Measurements from ENCODE around the gene NECTIN4. TPM values are rescaled to one million over a fixed set of nuclear protein-coding genes. Genes with fewer than 3 reads are reported as not detected.

Gene NECTIN4
- total RNA-seq, result not detected
- under 1 TPM in 2 of 3 donors, not detected in 1; 0.01 to 0.03 TPM for polyA plus RNA-seq
- long read RNA-seq, donor 1, result 0 reads
- long read RNA-seq, donor 2, result 0 reads

DNA sequence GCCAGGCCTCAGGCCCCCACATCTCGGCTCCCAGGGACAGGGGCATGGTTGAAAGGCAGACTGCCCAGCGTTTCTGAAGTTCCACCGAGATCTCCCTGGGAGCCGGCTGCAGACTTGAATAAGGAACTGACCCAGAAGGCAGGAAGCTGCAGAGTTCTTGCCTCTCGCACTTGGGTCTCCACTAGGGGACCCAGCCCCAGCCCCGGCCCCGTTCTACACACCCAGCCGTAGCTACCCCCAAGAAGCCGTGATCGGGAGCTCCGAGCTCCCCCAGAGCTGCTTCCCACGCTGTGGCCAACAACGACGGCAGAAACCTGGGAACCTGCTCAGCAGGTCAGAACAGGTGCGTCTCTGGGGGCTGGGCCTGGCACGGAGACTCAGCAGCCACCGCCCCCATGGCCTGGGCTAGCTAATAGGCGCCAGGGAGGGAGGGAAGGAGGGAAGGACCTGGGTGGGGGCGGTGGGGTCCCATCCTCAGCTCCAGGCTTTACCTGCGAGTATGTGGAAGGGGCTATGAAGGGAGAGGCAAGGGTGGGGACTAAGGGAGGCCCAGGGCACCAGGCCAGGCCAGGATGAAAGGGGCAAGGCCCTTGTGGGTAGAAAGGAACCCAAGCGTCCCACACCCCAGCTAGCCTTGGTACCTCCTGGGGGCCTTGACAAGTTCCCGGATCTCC is at the start of gene NECTIN4:
NECTIN4 (minus strand) TSS at position 308 of the 674 bp plus-strand sequence; CDS start at position 46, 262 bp downstream.
- WGBS, 3 donors, result 66 to 69% (median 69%) methylated on average over 20 to 22 of the region's 22 CpGs
- DNase-seq, result peak in 1 of 2 donors; percentile 44

GRCh38 chr1:161138431-161138830 is 49.1 kb upstream of the NECTIN4 start:
- intact Hi-C loops (cut with DNase I), result loop anchor here in 1 of 2 donors (5.0 kb wide), 2 partner anchors 66 to 141 kb away; no protein-coding TSS in a partner anchor
- no peaks in the 10 kb centered on the region for H3K9me3 ChIP-seq
- peaks cover 23% of the 10 kb centered on the region for H3K4me1 ChIP-seq
- no peak overlapping the region for H3K27ac ChIP-seq
- H3K36me3 ChIP-seq (ENCODE audit: insufficient read depth in 1 of 2, low read depth in 1 of 2), result no peaks in the 10 kb centered on the region
- no peak for TF ChIP-seq CTCF (IDR thresholded peaks at IDR 0.05)
- no peak for DNase-seq
- H3K4me3 ChIP-seq, result no peak overlapping the region
- no peaks in the 10 kb centered on the region for H3K27me3 ChIP-seq (ENCODE audit: insufficient read depth in 3 of 3, low read length in 2 of 3)
- no peak for ATAC-seq
- 81 to 83% (median 83%) methylated on average over 1 of the region's 1 CpG for WGBS, 3 donors

More for the DNA sequence above, at the start of gene NECTIN4:
- no peak for TF ChIP-seq CTCF (IDR thresholded peaks at IDR 0.05)
- intact Hi-C loops (cut with DNase I), result no loop called here
- H3K9me3 ChIP-seq, result no peaks in the 10 kb centered on the region
- ATAC-seq, result no peak
- H3K4me1 ChIP-seq, result no peaks in the 10 kb centered on the region
- no peaks in the 10 kb centered on the region for H3K27me3 ChIP-seq (ENCODE audit: insufficient read depth in 3 of 3, low read length in 2 of 3)
- no peak within 1 kb of the TSS for H3K4me3 ChIP-seq
- no peak within 1 kb of the TSS for H3K27ac ChIP-seq
- no peaks in the 10 kb centered on the region for H3K36me3 ChIP-seq (ENCODE audit: insufficient read depth in 1 of 2, low read depth in 1 of 2)

DNA sequence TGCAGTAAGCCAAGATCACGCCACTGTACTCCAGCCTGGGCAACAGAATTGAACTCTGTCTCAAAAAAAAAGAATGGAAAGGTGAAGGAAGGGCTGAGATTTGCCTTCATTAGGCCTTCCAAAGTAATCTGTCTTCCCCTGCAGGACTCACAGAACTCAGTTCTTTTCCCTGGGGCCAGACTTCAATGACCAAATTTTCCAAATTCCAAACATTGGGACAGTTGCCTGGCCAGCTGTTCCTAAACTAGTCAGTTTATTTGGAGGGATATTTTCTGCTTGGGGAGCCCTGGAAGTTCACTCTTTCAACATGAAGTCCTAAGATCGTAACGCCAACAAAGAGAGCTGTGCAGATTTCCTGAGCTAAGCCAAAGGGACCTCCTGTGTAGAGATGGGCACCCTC is 48.5 kb upstream of the NECTIN4 start:
- intact Hi-C loops (cut with DNase I), result loop anchor here in 1 of 2 donors (5.0 kb wide), 2 partner anchors 66 to 141 kb away; no protein-coding TSS in a partner anchor
- Histone ChIP-seq H3K4me1 (peaks cover 23% of the 10 kb centered on the region), H3K27ac (no peak overlapping the region), H3K36me3 (ENCODE audit: insufficient read depth in 1 of 2, low read depth in 1 of 2) (no peaks in the 10 kb centered on the region), H3K27me3 (ENCODE audit: insufficient read depth in 3 of 3, low read length in 2 of 3) (no peaks in the 10 kb centered on the region), H3K9me3 (no peaks in the 10 kb centered on the region), H3K4me3 (no peak overlapping the region)
- DNase-seq (no peak), ATAC-seq (no peak)
- 51 to 63% (median 51%) methylated on average over 3 of the region's 3 CpGs for WGBS, 3 donors
- TF ChIP-seq CTCF (IDR thresholded peaks at IDR 0.05), result no peak

- no peaks in the 10 kb centered on the region for H3K9me3 ChIP-seq
- peak overlapping the region; percentile 92 for H3K27ac ChIP-seq
- ATAC-seq, result no peak
- H3K27me3 ChIP-seq (ENCODE audit: insufficient read depth in 3 of 3, low read length in 2 of 3), result no peaks in the 10 kb centered on the region
- TF ChIP-seq CTCF (IDR thresholded peaks at IDR 0.05), result no peak
- H3K36me3 ChIP-seq (ENCODE audit: insufficient read depth in 1 of 2, low read depth in 1 of 2), result peaks cover 7 to 24% of the 10 kb centered on the region in 2 donors
- intact Hi-C loops (cut with DNase I), result loop anchor here (2.0 to 5.0 kb wide), 2 partner anchors 22 to 86 kb away; partner anchors contain the start of gene USF1 (in 1 of the 2)
- DNase-seq, result no peak
- peak overlapping the region; percentile 71 for H3K4me3 ChIP-seq
- WGBS, 3 donors, result 4 to 6% (median 5%) methylated on average over 11 of the region's 11 CpGs
- peaks cover 52% of the 10 kb centered on the region for H3K4me1 ChIP-seq
These were observed 43.9 kb upstream of the NECTIN4 start for GRCh38 chr1:161133220-161133740.
